ENCODE results near the gene TCF7. TPM values are rescaled to one million over a fixed set of nuclear protein-coding genes. Genes with fewer than 3 reads are reported as not detected.

The TCF7 gene
- total and polyA plus RNA-seq, 2 of the 13 experiments (the other 11 are each of a cell fraction or from before 2014, with no cell fraction given), result 6.3 to 6.8 TPM

GRCh38 chr5:134084022-134084565, 30.4 kb upstream of the TCF7 start (continued):
- TF ChIP-seq ZNF276 (CRISPR knock-in tag; IDR thresholded peaks at IDR 0.05; ENCODE audit: low read depth) (no peak), ZNF10 (CRISPR knock-in tag; IDR thresholded peaks at IDR 0.05; ENCODE audit: borderline replicate concordance, low read depth) (no peak), ZKSCAN5 (CRISPR knock-in tag; IDR thresholded peaks at IDR 0.05) (no peak), ZNF552 (CRISPR knock-in tag; IDR thresholded peaks at IDR 0.05; ENCODE audit: borderline replicate concordance) (no peak), NR3C1 (CRISPR knock-in tag; IDR thresholded peaks at IDR 0.05) (no peak), ZNF777 (CRISPR knock-in tag; IDR thresholded peaks at IDR 0.05) (no peak), ATF3 (CRISPR knock-in tag; IDR thresholded peaks at IDR 0.05) (no peak), ZNF75D (CRISPR knock-in tag; IDR thresholded peaks at IDR 0.05; ENCODE audit: borderline replicate concordance) (no peak), ZNF607 (CRISPR knock-in tag; IDR thresholded peaks at IDR 0.05; ENCODE audit: borderline replicate concordance) (no peak)

- Histone ChIP-seq H2AFZ (ENCODE audit: low read length) (peak overlapping the region; percentile 42), H3K4me3 (replicated peaks in 1 of 3; ENCODE audit: insufficient read depth in 1 of 3, low read depth in 2 of 3, low read length in 3 of 3) (no peak overlapping the region; a peak in 1 of 6 replicates), H3K36me3 (replicated peaks in 1 of 2; ENCODE audit: control insufficient read depth in 1 of 2, insufficient read depth in 2 of 2, low read length in 2 of 2) (no peaks in the 10 kb centered on the region), H3K9me3 (ENCODE audit: low read length) (no peaks in the 10 kb centered on the region), H3K79me2 (ENCODE audit: insufficient read depth, low read length) (no peaks in the 10 kb centered on the region), H3K27ac (ENCODE audit: extremely low read length, insufficient read depth, low read length) (no peak overlapping the region), H3K4me1 (ENCODE audit: insufficient read depth, low read length) (peaks cover 61% of the 10 kb centered on the region), H3K27me3 (ENCODE audit: control insufficient read depth in 1 of 2, insufficient read depth in 2 of 2, low read length in 2 of 2) (no peaks in the 10 kb centered on the region), H3K9ac (ENCODE audit: insufficient read depth, low read depth, low read length) (no peak overlapping the region), H4K20me1 (ENCODE audit: insufficient read depth, low read length) (no peaks in the 10 kb centered on the region), H3K4me2 (ENCODE audit: low read depth, low read length) (no peak overlapping the region)
- ATAC-seq (no peak), DNase-seq (ENCODE audit: low spot score) (no peak), FAIRE-seq (no peak)
- ChIA-PET POLR2A (interaction anchor here (0.6 to 8.2 kb wide), 6 partner anchors 9 to 64 kb away, joined by 3 to 70 read pairs (median 7); no protein-coding TSS in a partner anchor), CTCF (ENCODE audit: low intra/inter-chr PET ratio, low total read pairs) (no interaction called here)
- BruUV-seq (replicated peaks), result no TSS peak
- intact Hi-C loops (cut with micrococcal nuclease; ENCODE audit: unreplicated experiment) (no loop called here), in situ Hi-C loops (cut with HindIII; ENCODE audit: extremely low pct_ligation_motif_present, low pct_unique_long_range_greater_than_20kb) (no loop called here)
- 50% methylated on average over 2 of the region's 2 CpGs for WGBS (ENCODE audit: low lambda C conversion rate)
- TF ChIP-seq TEAD2 (CRISPR knock-in tag; IDR thresholded peaks at IDR 0.05) (no peak), ZNF800 (CRISPR knock-in tag; IDR thresholded peaks at IDR 0.05) (no peak), FOXK1 (CRISPR knock-in tag; IDR thresholded peaks at IDR 0.05; ENCODE audit: borderline replicate concordance, low read depth) (no peak), ESRRA (CRISPR knock-in tag; IDR thresholded peaks at IDR 0.05; ENCODE audit: low read depth) (no peak), HNRNPUL1 (IDR thresholded peaks at IDR 0.05; ENCODE audit: low read depth, low read length) (no peak), RFX1 (IDR thresholded peaks at IDR 0.05) (no peak), ATF4 (CRISPR knock-in tag; IDR thresholded peaks at IDR 0.05) (peak in 1 of 2 experiments; percentile 95; a peak in 2 of 4 replicates), RBFOX2 (IDR thresholded peaks at IDR 0.05; ENCODE audit: low read depth, low read length) (no peak), NFIB (CRISPR knock-in tag; IDR thresholded peaks at IDR 0.05; ENCODE audit: borderline replicate concordance) (no peak), ARNT (IDR thresholded peaks at IDR 0.05) (no peak)
Measured at GRCh38 chr5:134084570-134084969, 29.9 kb upstream of the TCF7 start.

All from HepG2 (cell line).